Activated B cell treated with CpG ODN at 0.5 μM for 24 hours (primary cell): Measurements from ENCODE around the gene EXOC6. TPM values are rescaled to one million over a fixed set of nuclear protein-coding genes. Genes with fewer than 3 reads are reported as not detected.
A peak's percentile ranks its signal among the peaks of the same experiment; 100 is the strongest.

Source experiments
- ATAC-seq: fragments of 200-7000 bp; cut with Tn5 transposase; one replicate; pipeline ENCODE4 v1.10.0; 2021; ENCODE audit warnings: low read depth, mild to moderate bottlenecking, moderate library complexity
- CTCF ChIA-PET: fragments of 350-600 bp; sonication (Branson Sonifier 250); formaldehyde crosslinking; loops from one replicate; lab custom pipeline; 2021; ENCODE audit warnings: antibody characterized with exemption; lab: Charles Lee
- POLR2A ChIA-PET: fragments of 350-600 bp; sonication (Branson Sonifier 250); formaldehyde crosslinking; loops from one replicate; lab custom pipeline; 2021; ENCODE audit warnings: antibody characterized with exemption; lab: Charles Lee
- DNase-seq: peaks from one replicate; pipeline ENCODE4 v3.0.0; 2022
- H3K27ac Mint-ChIP-seq: one replicate; pipeline ENCODE4 v1.8.0; 2020; ENCODE audit warnings: mixed read lengths
- H3K27me3 Mint-ChIP-seq: one replicate; pipeline ENCODE4 v1.8.0; 2021; ENCODE audit warnings: mixed read lengths
- H3K36me3 Mint-ChIP-seq: one replicate; pipeline ENCODE4 v1.8.0; 2021; ENCODE audit warnings: low read depth, mixed read lengths
- H3K4me1 Mint-ChIP-seq: one replicate; pipeline ENCODE4 v1.8.0; 2021; ENCODE audit warnings: mixed read lengths
- H3K4me3 Mint-ChIP-seq: one replicate; pipeline ENCODE4 v1.8.0; 2020; ENCODE audit warnings: mild to moderate bottlenecking, mixed read lengths
- H3K9me3 Mint-ChIP-seq: one replicate; pipeline ENCODE4 v1.8.0; 2020; ENCODE audit warnings: mixed read lengths
- intact Hi-C: fragments of 100-400 bp; cut with micrococcal nuclease; formaldehyde crosslinking; loops from one replicate; pipeline ENCODE4 v1.15.1; 2024
- total RNA-seq: library from RNA; stranded (reverse); gene quantifications from 2 replicates; pipeline ENCODE4 v1.2.3, GENCODE V29; 2022
- TF ChIP-seq, protein P1 (sequence below): fragments of 200-600 bp; IDR thresholded peaks from one replicate; pipeline ENCODE4 v1.8.0; 2022; ENCODE audit warnings: antibody characterized with exemption, mild to moderate bottlenecking

The EXOC6 gene
- total RNA-seq, 1 donor from 2014 or later: 17.3 TPM

- Mint-ChIP-seq H3K9me3 (no peaks in the 10 kb centered on the region), H3K27ac (no peak overlapping the region), H3K36me3 (no peaks in the 10 kb centered on the region), H3K4me1 (peaks cover 5% of the 10 kb centered on the region), H3K4me3 (no peak overlapping the region), H3K27me3 (no peaks in the 10 kb centered on the region)
- ATAC-seq (no peak), DNase-seq (no peak)
- ChIA-PET CTCF (interaction anchor here (0.6 to 2.2 kb wide), 2 partner anchors 9 to 67 kb away, joined by 5 to 6 read pairs; partner anchors contain the start of gene EXOC6), POLR2A (no interaction called here)
- intact Hi-C loops: loop anchor here (10.0 kb wide), 1 partner anchor 1425 kb away; the partner anchor contains the start of gene HECTD2
- TF ChIP-seq, protein P1, sequence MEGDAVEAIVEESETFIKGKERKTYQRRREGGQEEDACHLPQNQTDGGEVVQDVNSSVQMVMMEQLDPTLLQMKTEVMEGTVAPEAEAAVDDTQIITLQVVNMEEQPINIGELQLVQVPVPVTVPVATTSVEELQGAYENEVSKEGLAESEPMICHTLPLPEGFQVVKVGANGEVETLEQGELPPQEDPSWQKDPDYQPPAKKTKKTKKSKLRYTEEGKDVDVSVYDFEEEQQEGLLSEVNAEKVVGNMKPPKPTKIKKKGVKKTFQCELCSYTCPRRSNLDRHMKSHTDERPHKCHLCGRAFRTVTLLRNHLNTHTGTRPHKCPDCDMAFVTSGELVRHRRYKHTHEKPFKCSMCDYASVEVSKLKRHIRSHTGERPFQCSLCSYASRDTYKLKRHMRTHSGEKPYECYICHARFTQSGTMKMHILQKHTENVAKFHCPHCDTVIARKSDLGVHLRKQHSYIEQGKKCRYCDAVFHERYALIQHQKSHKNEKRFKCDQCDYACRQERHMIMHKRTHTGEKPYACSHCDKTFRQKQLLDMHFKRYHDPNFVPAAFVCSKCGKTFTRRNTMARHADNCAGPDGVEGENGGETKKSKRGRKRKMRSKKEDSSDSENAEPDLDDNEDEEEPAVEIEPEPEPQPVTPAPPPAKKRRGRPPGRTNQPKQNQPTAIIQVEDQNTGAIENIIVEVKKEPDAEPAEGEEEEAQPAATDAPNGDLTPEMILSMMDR: no peak
These were observed 8.9 kb upstream of the EXOC6 start for GRCh38 chr10:92839191-92840085.

GRCh38 chr10:92844746-92845145 lies 3.6 kb upstream of the EXOC6 start:
- TF ChIP-seq, protein P1: no peak
- ATAC-seq: no peak
- ChIA-PET POLR2A (interaction anchor here (0.6 to 2.2 kb wide), 3 partner anchors 17 to 253 kb away, joined by 3 to 11 read pairs (median 7); partner anchors contain the start of gene HHEX), CTCF (interaction anchor here (0.9 to 3.4 kb wide), 2 partner anchors 8 to 154 kb away, joined by 3 to 16 read pairs; no protein-coding TSS in a partner anchor)
- intact Hi-C loops: loop anchor here (5.0 to 10.0 kb wide), 3 partner anchors 858 to 1430 kb away; partner anchors contain the start of genes FRA10AC1, HECTD2 and TNKS2
- Mint-ChIP-seq H3K27ac (no peak overlapping the region), H3K4me1 (peaks cover 39% of the 10 kb centered on the region), H3K9me3 (no peaks in the 10 kb centered on the region), H3K36me3 (no peaks in the 10 kb centered on the region), H3K27me3 (no peaks in the 10 kb centered on the region), H3K4me3 (no peak overlapping the region)
- no peak for DNase-seq

GRCh38 chr10:92845921-92846320 lies 2.4 kb upstream of the EXOC6 start:
- ChIA-PET CTCF (interaction anchor here (1.1 to 3.4 kb wide), 3 partner anchors 9 to 255 kb away, joined by 4 to 16 read pairs (median 5); no protein-coding TSS in a partner anchor), POLR2A (interaction anchor here (0.6 to 4.3 kb wide), 3 partner anchors 9 to 255 kb away, joined by 3 to 154 read pairs (median 3); partner anchors contain the start of gene HHEX)
- Mint-ChIP-seq H3K36me3 (no peaks in the 10 kb centered on the region), H3K27me3 (no peaks in the 10 kb centered on the region), H3K9me3 (no peaks in the 10 kb centered on the region), H3K4me1 (peaks cover 39% of the 10 kb centered on the region), H3K27ac (peak overlapping the region; percentile 73), H3K4me3 (no peak overlapping the region)
- intact Hi-C loops: loop anchor here (1.0 to 10.0 kb wide), 4 partner anchors 89 to 1431 kb away; partner anchors contain the start of genes FRA10AC1, HECTD2 and TNKS2
- ATAC-seq: no peak
- TF ChIP-seq, protein P1: no peak
- no peak for DNase-seq

GRCh38 chr10:92846344-92846743 lies 2.0 kb upstream of the EXOC6 start:
- no peaks in the 10 kb centered on the region for H3K36me3 Mint-ChIP-seq
- H3K4me3 Mint-ChIP-seq: no peak overlapping the region
- no peaks in the 10 kb centered on the region for H3K9me3 Mint-ChIP-seq
- POLR2A ChIA-PET: interaction anchor here (0.9 to 4.3 kb wide), 3 partner anchors 90 to 255 kb away, joined by 3 to 154 read pairs (median 34); partner anchors contain the start of gene HHEX
- H3K27ac Mint-ChIP-seq: peak overlapping the region; percentile 73
- TF ChIP-seq, protein P1: no peak
- H3K4me1 Mint-ChIP-seq: peaks cover 39% of the 10 kb centered on the region
- H3K27me3 Mint-ChIP-seq: no peaks in the 10 kb centered on the region
- ATAC-seq (no peak), DNase-seq (no peak)
- intact Hi-C loops: loop anchor here (1.0 to 10.0 kb wide), 4 partner anchors 89 to 1432 kb away; partner anchors contain the start of genes FRA10AC1, HECTD2 and TNKS2
- CTCF ChIA-PET: interaction anchor here (1.1 to 3.4 kb wide), 4 partner anchors 9 to 256 kb away, joined by 4 to 16 read pairs (median 4); no protein-coding TSS in a partner anchor
